ENCODE measurements around the gene PRPSAP2.
"Not testable (repeated sequence)": the region's sequence is repeated elsewhere in the genome, so short reads cannot be mapped to it uniquely, and the experiment has no call there.

The PRPSAP2 gene

DNA sequence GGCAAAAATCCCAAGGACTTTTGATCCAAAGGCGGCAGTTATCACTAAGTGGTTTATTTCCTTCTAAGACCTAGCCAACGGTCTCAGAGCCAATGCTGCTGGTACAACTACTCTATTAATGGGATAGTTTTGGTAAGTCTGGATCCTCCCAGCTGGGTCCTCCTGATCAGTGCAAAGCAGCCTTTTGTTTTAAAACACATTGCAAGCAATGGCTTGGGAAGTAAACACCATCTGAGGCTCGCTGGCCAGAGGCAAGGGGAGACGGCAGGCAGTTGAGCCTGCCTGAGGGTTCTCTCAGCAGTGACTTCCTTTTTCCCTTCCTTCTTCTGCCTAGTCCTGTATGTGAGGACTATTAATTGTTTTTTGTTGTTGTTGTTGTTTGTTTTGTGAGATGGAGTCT lies 92.4 kb downstream of the PRPSAP2 start:
- no peak overlapping the region for H3K27ac ChIP-seq (ENCODE audit: low read length)

DNA sequence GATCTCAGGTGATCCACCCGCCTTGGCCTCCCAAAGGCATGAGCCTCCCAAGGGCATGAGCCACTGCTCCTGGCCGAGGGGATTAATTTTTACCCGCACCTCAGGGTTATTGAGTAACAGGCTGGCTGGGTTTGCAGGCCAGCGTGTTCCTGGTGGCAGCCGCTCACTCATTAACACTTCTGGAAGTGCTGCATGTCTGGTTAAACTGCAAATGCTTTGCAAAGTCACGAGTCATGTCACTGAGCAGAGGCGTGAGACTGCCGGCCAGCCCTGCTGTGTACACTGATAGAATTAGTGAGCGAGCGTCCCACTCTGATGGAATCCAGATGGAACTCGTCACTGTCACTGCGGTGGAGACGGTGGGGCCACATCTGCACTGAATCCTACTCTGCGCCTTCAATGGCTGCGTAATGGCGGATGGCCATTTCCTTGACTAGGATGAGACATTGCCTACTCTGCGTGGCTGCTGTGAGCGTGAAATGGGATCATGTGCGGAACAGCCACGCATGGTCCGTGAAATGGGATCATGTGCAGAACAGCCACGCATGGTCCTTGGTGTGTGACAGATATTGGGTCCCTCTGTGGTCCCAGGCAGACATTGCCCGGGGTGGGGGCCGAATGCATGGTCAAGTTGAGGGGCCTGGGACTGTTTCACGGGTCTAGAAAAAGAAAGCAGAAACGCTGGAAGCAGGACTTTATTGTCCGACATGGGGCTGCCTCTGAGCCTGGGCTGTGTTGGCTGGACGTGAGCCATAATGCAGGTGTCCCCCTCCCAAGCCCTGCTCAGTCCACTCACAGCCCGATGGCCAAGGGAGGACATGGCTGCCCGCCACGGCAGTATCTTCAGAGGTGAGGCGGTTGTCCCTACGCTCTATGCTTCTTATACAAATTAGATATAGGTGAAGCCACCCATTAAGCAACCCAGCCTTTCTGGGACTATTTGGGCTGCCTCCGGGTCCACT lies 93.3 kb downstream of the PRPSAP2 start:
- H3K4me3 ChIP-seq (ENCODE audit: low read length): no peak overlapping the region
- H3K27ac ChIP-seq (ENCODE audit: low read length): no peak overlapping the region
- no peaks in the 10 kb centered on the region for H3K4me1 ChIP-seq (ENCODE audit: insufficient read depth, low read length)
- H3K9ac ChIP-seq (ENCODE audit: low read depth, low read length): no peak overlapping the region
- H3K27me3 ChIP-seq (ENCODE audit: insufficient read depth, low read length): no peaks in the 10 kb centered on the region
- H3K36me3 ChIP-seq (ENCODE audit: insufficient read depth, low read depth, low read length): no peaks in the 10 kb centered on the region
- no peaks in the 10 kb centered on the region for H3K9me3 ChIP-seq (ENCODE audit: insufficient read depth, low read depth, low read length)

More for the DNA sequence above, 92.4 kb downstream of the PRPSAP2 start:
- Histone ChIP-seq H3K9me3 (ENCODE audit: insufficient read depth, low read depth, low read length) (no peaks in the 10 kb centered on the region), H3K9ac (ENCODE audit: low read depth, low read length) (no peak overlapping the region), H3K4me1 (ENCODE audit: insufficient read depth, low read length) (no peaks in the 10 kb centered on the region), H3K27me3 (ENCODE audit: insufficient read depth, low read length) (no peaks in the 10 kb centered on the region), H3K36me3 (ENCODE audit: insufficient read depth, low read depth, low read length) (no peaks in the 10 kb centered on the region), H3K4me3 (ENCODE audit: low read length) (no peak overlapping the region)

DNA sequence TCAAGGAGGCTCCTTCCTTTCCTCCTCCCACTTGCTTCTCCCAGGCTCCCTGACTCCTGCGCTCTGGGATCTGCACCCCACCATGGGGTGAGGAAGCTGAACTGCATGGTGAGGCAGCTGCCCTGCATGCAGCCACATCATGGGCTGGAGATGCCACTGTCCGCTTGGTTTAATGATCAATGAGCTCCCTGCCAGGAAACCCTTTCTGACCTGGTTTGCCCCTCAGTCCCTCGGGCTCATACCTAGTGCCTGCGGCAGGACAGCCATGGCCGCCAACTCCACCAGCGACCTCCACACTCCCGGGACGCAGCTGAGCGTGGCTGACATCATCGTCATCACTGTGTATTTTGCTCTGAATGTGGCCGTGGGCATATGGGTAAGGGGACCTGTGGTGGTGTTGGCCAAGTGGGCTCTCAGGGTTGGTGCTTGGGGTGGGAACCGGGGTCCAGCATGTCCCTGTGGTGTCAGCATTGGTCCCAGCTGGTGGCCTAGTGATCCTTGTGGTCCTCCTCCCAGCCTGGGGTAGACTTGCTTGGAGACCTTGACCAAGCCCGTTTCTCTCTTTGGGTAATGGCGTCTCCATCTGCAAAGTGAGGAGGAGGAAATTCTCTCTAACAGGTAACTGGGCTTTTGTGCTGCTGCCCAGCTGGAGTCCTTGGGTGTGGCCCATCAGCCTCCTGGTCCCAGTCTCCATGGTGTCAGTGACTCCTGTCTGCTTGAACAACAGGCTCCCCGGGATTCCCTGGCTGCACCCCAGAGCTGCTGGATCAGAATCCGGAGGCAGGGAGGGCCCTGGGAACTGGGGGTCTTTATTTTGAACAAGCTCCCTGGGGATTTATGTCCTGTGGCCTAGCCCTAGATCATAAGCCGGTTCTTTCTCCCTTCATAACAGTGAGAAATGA lies 94.3 kb downstream of the PRPSAP2 start, which contains the start of gene SLC5A10:
Gene SLC5A10, plus strand, starts transcription at position 225 of the 902 bp plus-strand sequence. Its CDS starts 41 bp downstream, at position 266.
- Histone ChIP-seq H3K9ac (ENCODE audit: low read depth, low read length) (no peak within 1 kb of the TSS), H3K9me3 (ENCODE audit: insufficient read depth, low read depth, low read length) (no peaks in the 10 kb centered on the region), H3K27me3 (ENCODE audit: insufficient read depth, low read length) (no peaks in the 10 kb centered on the region), H3K4me1 (ENCODE audit: insufficient read depth, low read length) (no peaks in the 10 kb centered on the region), H3K27ac (ENCODE audit: low read length) (no peak within 1 kb of the TSS), H3K36me3 (ENCODE audit: insufficient read depth, low read depth, low read length) (no peaks in the 10 kb centered on the region), H3K4me3 (ENCODE audit: low read length) (no peak within 1 kb of the TSS)

- H3K9ac ChIP-seq (ENCODE audit: low read depth, low read length): no peak overlapping the region
- H3K27ac ChIP-seq (ENCODE audit: low read length): no peak overlapping the region
- H3K27me3 ChIP-seq (ENCODE audit: insufficient read depth, low read length): no peaks in the 10 kb centered on the region
- no peaks in the 10 kb centered on the region for H3K4me1 ChIP-seq (ENCODE audit: insufficient read depth, low read length)
- H3K9me3 ChIP-seq (ENCODE audit: insufficient read depth, low read depth, low read length): no peaks in the 10 kb centered on the region
- H3K4me3 ChIP-seq (ENCODE audit: low read length): no peak overlapping the region
- H3K36me3 ChIP-seq (ENCODE audit: insufficient read depth, low read depth, low read length): no peaks in the 10 kb centered on the region
Measured at GRCh38 chr17:18953231-18953728, 95.3 kb downstream of the PRPSAP2 start.

DNA sequence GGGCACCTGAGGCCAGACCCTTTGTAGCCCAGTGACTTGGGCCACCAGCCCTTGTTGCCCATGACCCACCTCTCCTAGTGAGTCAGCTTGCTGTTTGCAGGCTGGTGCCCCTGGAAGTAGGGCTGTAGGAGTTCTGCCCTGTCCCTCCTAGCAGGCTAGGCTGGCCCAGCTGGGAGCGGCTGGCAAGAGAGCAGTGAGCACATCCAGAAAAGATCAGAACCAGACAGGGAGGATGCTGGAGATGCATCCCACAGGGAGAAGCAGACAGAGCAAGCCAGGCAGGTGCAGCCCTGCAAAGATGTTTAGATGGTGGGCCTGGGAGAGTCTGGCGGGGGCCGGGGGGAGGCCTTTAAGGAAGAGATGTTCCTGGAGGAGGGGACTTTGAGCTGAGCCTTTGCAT lies 96.4 kb downstream of the PRPSAP2 start:
- Histone ChIP-seq H3K27ac (ENCODE audit: low read length) (no peak overlapping the region), H3K9ac (ENCODE audit: low read depth, low read length) (no peak overlapping the region), H3K27me3 (ENCODE audit: insufficient read depth, low read length) (no peaks in the 10 kb centered on the region), H3K9me3 (ENCODE audit: insufficient read depth, low read depth, low read length) (no peaks in the 10 kb centered on the region), H3K4me1 (ENCODE audit: insufficient read depth, low read length) (no peaks in the 10 kb centered on the region), H3K36me3 (ENCODE audit: insufficient read depth, low read depth, low read length) (no peaks in the 10 kb centered on the region), H3K4me3 (ENCODE audit: low read length) (no peak overlapping the region)

- Histone ChIP-seq H3K4me1 (ENCODE audit: insufficient read depth, low read length) (no peaks in the 10 kb centered on the region), H3K27me3 (ENCODE audit: insufficient read depth, low read length) (no peaks in the 10 kb centered on the region), H3K9ac (ENCODE audit: low read depth, low read length) (no peak overlapping the region), H3K4me3 (ENCODE audit: low read length) (no peak overlapping the region), H3K36me3 (ENCODE audit: insufficient read depth, low read depth, low read length) (no peaks in the 10 kb centered on the region), H3K9me3 (ENCODE audit: insufficient read depth, low read depth, low read length) (no peaks in the 10 kb centered on the region), H3K27ac (ENCODE audit: low read length) (no peak overlapping the region)
Measured at GRCh38 chr17:18955009-18955408, 97.1 kb downstream of the PRPSAP2 start.

DNA sequence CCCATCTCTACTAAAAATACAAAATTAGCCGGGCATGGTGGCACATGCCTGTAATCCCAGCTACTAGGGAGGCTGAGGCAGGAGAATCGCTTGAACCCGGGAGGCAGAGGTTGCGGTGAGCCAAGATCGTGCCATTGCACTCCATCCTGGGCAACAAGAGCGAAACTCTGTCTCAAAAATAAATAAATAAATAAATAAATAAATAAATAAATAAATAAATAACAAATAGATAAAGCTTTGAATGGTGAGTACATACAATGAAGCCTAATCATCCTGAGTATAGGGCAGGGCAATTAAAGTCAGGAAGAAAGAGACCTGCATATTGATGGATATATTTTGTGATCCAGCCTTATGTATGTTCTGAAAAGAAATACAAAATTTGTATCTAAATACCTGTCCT lies 98.1 kb downstream of the PRPSAP2 start:
- not testable (repeated sequence) for H3K36me3 ChIP-seq (ENCODE audit: insufficient read depth, low read depth, low read length); H3K4me1 ChIP-seq (ENCODE audit: insufficient read depth, low read length); H3K9ac ChIP-seq (ENCODE audit: low read depth, low read length); H3K4me3 ChIP-seq (ENCODE audit: low read length); H3K27ac ChIP-seq (ENCODE audit: low read length); H3K9me3 ChIP-seq (ENCODE audit: insufficient read depth, low read depth, low read length); H3K27me3 ChIP-seq (ENCODE audit: insufficient read depth, low read length)

DNA sequence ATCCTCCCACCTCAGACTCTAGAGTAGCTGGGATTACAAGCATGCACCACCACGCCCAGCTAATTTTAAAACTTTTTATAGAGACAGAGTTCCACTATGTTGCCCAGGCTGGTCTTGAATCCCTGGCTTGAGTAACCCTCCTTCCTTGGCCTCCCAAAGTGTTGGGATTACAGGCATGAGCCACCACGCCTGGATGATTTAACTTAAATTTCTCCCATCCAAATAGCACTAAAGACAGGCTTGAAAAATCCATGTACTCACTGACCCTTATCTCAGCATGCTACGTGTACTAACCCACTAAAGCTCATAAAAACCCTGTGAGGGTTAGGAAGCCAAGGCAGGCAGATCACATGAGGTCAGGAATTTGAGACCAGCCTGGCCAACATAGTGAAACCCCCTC lies 98.7 kb downstream of the PRPSAP2 start:
- no peaks in the 10 kb centered on the region for H3K27me3 ChIP-seq (ENCODE audit: insufficient read depth, low read length)
- H3K9ac ChIP-seq (ENCODE audit: low read depth, low read length): no peak overlapping the region
- H3K4me1 ChIP-seq (ENCODE audit: insufficient read depth, low read length): no peaks in the 10 kb centered on the region
- H3K36me3 ChIP-seq (ENCODE audit: insufficient read depth, low read depth, low read length): no peaks in the 10 kb centered on the region
- H3K4me3 ChIP-seq (ENCODE audit: low read length): no peak overlapping the region
- H3K9me3 ChIP-seq (ENCODE audit: insufficient read depth, low read depth, low read length): no peaks in the 10 kb centered on the region
- no peak overlapping the region for H3K27ac ChIP-seq (ENCODE audit: low read length)

DNA sequence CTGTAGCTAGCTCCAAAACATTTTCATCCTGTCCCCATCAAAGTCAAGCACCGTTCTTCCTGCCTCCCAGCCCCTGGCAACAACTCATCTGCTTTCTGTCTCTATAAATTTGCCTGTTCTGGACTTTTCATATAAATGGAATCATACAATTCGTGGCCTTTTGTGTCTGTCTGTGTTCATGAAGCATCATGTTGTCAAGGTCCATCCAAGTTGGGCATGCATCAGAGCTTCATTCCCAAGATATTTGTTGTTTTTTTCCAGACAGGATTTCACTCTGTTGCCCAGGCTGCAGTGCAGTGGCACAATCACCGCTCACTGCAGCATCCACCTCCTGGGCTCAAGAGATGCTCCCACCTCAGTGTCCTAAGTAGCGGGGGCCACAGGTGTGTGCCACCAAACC lies 99.9 kb downstream of the PRPSAP2 start:
- Histone ChIP-seq H3K27ac (ENCODE audit: low read length) (no peak overlapping the region), H3K9me3 (ENCODE audit: insufficient read depth, low read depth, low read length) (no peaks in the 10 kb centered on the region)

DNA sequence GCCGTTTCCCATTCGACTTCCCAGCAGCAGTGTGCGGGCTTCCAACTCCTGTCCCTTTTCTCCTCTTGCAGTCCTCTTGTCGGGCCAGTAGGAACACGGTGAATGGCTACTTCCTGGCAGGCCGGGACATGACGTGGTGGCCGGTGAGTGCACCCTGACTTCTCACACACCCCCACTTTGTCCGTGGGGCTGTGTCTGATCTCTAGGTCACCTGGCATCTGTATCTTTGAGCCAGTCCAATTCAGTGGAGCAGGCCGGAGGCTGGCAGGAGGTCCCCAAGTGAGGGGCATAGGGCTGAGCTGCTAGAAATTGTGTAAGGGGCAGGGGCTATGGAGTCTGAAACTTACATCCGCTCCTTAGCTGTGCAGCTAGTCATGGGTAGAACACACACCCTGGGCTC lies 100.7 kb downstream of the PRPSAP2 start:
- Histone ChIP-seq H3K36me3 (ENCODE audit: insufficient read depth, low read depth, low read length) (no peaks in the 10 kb centered on the region), H3K9me3 (ENCODE audit: insufficient read depth, low read depth, low read length) (no peaks in the 10 kb centered on the region), H3K4me1 (ENCODE audit: insufficient read depth, low read length) (no peaks in the 10 kb centered on the region), H3K27ac (ENCODE audit: low read length) (no peak overlapping the region), H3K9ac (ENCODE audit: low read depth, low read length) (no peak overlapping the region), H3K4me3 (ENCODE audit: low read length) (no peak overlapping the region), H3K27me3 (ENCODE audit: insufficient read depth, low read length) (no peaks in the 10 kb centered on the region)

More for the DNA sequence above, 99.9 kb downstream of the PRPSAP2 start:
- no peaks in the 10 kb centered on the region for H3K4me1 ChIP-seq (ENCODE audit: insufficient read depth, low read length)
- no peaks in the 10 kb centered on the region for H3K27me3 ChIP-seq (ENCODE audit: insufficient read depth, low read length)
- no peak overlapping the region for H3K4me3 ChIP-seq (ENCODE audit: low read length)
- H3K36me3 ChIP-seq (ENCODE audit: insufficient read depth, low read depth, low read length): no peaks in the 10 kb centered on the region
- no peak overlapping the region for H3K9ac ChIP-seq (ENCODE audit: low read depth, low read length)

DNA sequence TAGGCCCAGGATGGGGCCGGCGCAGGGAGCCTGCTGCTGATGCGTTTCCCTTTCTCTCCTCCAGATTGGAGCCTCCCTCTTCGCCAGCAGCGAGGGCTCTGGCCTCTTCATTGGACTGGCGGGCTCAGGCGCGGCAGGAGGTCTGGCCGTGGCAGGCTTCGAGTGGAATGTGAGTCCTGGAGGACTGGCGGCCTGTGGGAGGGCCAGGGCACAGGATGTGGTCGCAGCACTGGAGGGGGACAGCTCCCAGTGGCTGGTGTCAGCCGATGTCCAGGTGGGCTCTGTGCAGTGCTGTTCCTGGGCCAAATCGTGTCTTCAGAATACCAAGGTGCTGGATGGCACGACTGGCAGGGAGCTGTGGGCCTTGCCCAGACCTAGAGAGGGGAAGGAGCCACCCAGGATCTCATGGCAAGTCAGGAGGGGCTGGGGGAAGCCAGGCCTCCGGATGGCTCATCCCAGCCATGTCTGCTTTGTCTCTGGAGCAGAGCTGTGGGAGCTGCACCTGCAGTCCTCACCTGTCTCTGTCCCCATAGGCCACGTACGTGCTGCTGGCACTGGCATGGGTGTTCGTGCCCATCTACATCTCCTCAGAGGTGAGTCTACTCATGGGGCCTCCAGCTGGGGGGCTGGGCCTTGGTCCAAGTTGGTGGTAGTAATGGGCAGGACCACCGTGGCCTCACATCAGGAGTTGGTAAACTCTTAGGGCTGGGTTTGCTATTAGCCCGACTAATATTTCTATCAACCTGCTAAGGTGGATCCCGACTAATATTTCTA lies 101.3 kb downstream of the PRPSAP2 start:
- no peaks in the 10 kb centered on the region for H3K36me3 ChIP-seq (ENCODE audit: insufficient read depth, low read depth, low read length)
- H3K9ac ChIP-seq (ENCODE audit: low read depth, low read length): no peak overlapping the region
- no peaks in the 10 kb centered on the region for H3K27me3 ChIP-seq (ENCODE audit: insufficient read depth, low read length)
- H3K4me1 ChIP-seq (ENCODE audit: insufficient read depth, low read length): no peaks in the 10 kb centered on the region
- H3K4me3 ChIP-seq (ENCODE audit: low read length): no peak overlapping the region
- H3K9me3 ChIP-seq (ENCODE audit: insufficient read depth, low read depth, low read length): no peaks in the 10 kb centered on the region
- no peak overlapping the region for H3K27ac ChIP-seq (ENCODE audit: low read length)

Measured in iPS-20b (cell line).